Epithelial cell of proximal tubule (primary cell): Measurements from ENCODE around the gene CDH4. TPM values are rescaled to one million over a fixed set of nuclear protein-coding genes. Genes with fewer than 3 reads are reported as not detected.

Experiments
- DNase-seq: peaks from one replicate; pipeline ENCODE4 v3.0.0-alpha.2; 2011; ENCODE audit warnings: low read depth
- H3K4me3 ChIP-seq: 2 replicates; pipeline ENCODE4 v1.5.1; 2011; ENCODE audit warnings: low read depth, mild to moderate bottlenecking, low read length
- CTCF ChIP-seq: conservative IDR thresholded peaks from 2 replicates; pipeline ENCODE4 v1.5.1; 2012; ENCODE audit warnings: low read depth, mild to moderate bottlenecking, low read length
- total RNA-seq: library from RNA; depleted of rRNA; stranded (reverse); fragments of >200 nt; gene quantifications from 2 replicates; pipeline ENCODE4 v1.2.3, GENCODE V29; 2015

CDH4 gene
- total RNA-seq, 1 donor from 2014 or later: 17.1 TPM

GRCh38 chr20:61777773-61778494 lies 525.9 kb downstream of the CDH4 start:
- TF ChIP-seq CTCF: no peak
- H3K4me3 ChIP-seq: no peak overlapping the region
- no peak for DNase-seq

- no peak for DNase-seq
- no peak overlapping the region for H3K4me3 ChIP-seq
- no peak for TF ChIP-seq CTCF
These were observed 526.4 kb downstream of the CDH4 start for GRCh38 chr20:61778495-61778863.

- H3K4me3 ChIP-seq: no peak overlapping the region
- DNase-seq: no peak
These were observed 527.3 kb downstream of the CDH4 start for GRCh38 chr20:61779176-61779965.

GRCh38 chr20:61780066-61780465 lies 528.0 kb downstream of the CDH4 start:
- no peak for DNase-seq
- H3K4me3 ChIP-seq: no peak overlapping the region
- no peak for TF ChIP-seq CTCF

More at GRCh38 chr20:61779176-61779965, 527.3 kb downstream of the CDH4 start:
- TF ChIP-seq CTCF: no peak

- no peak overlapping the region for H3K4me3 ChIP-seq
- no peak for TF ChIP-seq CTCF
- no peak for DNase-seq
These were observed 532.9 kb downstream of the CDH4 start for GRCh38 chr20:61784801-61785566.

GRCh38 chr20:61785567-61785816 lies 533.4 kb downstream of the CDH4 start:
- TF ChIP-seq CTCF: no peak
- no peak for DNase-seq
- H3K4me3 ChIP-seq: no peak overlapping the region
